A549 (cell line): ENCODE results near the gene IL6R.

ENCODE experiments used
- CBX2 ChIP-seq: fragments of 200-600 bp; sonication (generic); IDR thresholded peaks from 2 replicates; pipeline ENCODE4 v1.6.1; 2016; ENCODE audit warnings: low read depth, mild to moderate bottlenecking, borderline replicate concordance
- CBX8 ChIP-seq: fragments of 200-600 bp; sonication (generic); IDR thresholded peaks from 2 replicates; pipeline ENCODE4 v1.6.1; 2016
- CEBPB ChIP-seq, 2 experiments: fragments of >200 bp in 1 of 2; sonication (Bioruptor Twin) in 1 of 2; formaldehyde crosslinking in 1 of 2; IDR thresholded peaks; 2 replicates each; pipeline ENCODE4 v1.6.1; 2012 to 2016
- CTCF ChIP-seq: fragments of >200 bp; sonication (Bioruptor Twin); formaldehyde crosslinking; IDR thresholded peaks from 3 replicates; pipeline ENCODE4 v1.5.1; 2016
- ELK1 ChIP-seq: fragments of 150-350 bp; IDR thresholded peaks from 2 replicates; pipeline ENCODE4 v1.6.1; 2014; ENCODE audit warnings: low read depth, mild to moderate bottlenecking, low read length
- EP300 ChIP-seq, 2 experiments: fragments of >200 bp; sonication (Bioruptor Twin); formaldehyde crosslinking; IDR thresholded peaks; 2 replicates in 1 of 2; 3 replicates in 1 of 2; pipeline ENCODE4 v1.6.1; 2016 to 2017
- GATA3 ChIP-seq: IDR thresholded peaks from 2 replicates; pipeline ENCODE4 v1.6.1; 2012; ENCODE audit warnings: borderline replicate concordance
- NR3C1 ChIP-seq: fragments of >200 bp; sonication (Bioruptor Twin); formaldehyde crosslinking; IDR thresholded peaks from 3 replicates; pipeline ENCODE4 v1.6.1; 2017
- POLR2A ChIP-seq: IDR thresholded peaks from 2 replicates; pipeline ENCODE4 v1.6.1; 2012; ENCODE audit warnings: mild to moderate bottlenecking, low read length
- RCOR1 ChIP-seq: fragments of 150-350 bp; IDR thresholded peaks from 2 replicates; pipeline ENCODE4 v1.6.1; 2014; ENCODE audit warnings: antibody characterized with exemption, low read length, low read depth
- SREBF2 ChIP-seq: fragments of 450-650 bp; IDR thresholded peaks from 2 replicates; pipeline ENCODE4 v1.6.1; 2014; ENCODE audit warnings: mild to moderate bottlenecking, moderate library complexity
- TF ChIP-seq, protein P1 (sequence below): IDR thresholded peaks from 2 replicates; pipeline ENCODE4 v1.6.1; 2012
- TF ChIP-seq, protein P2 (sequence below): fragments of 250-450 bp; sonication (Bioruptor Pico); IDR thresholded peaks from 2 replicates; pipeline ENCODE4 v1.5.0; 2021; ENCODE audit warnings: mild to moderate bottlenecking, moderate library complexity, borderline replicate concordance

DNA sequence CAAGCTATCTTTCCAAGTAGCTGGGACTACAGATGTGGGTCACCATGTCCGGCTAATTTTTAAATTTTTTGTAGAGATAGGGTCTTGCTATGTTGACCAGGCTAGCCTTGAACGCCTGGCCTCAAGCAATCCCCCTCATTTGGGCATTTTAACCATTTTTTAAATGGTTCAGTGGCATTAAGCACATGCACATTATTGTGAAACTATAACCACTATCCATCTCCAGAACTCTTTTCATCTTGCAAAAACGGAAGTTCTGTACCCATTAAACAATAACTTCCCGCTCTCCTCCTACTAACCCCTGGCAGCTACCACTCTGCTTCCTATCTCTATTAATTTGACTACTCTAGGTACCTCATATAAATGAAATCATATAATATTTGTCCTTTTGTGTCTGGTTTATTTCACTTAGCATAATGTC is 4.8 kb upstream of the IL6R start:
- no peak for TF ChIP-seq CTCF
- no peak for TF ChIP-seq CBX8
- TF ChIP-seq RCOR1, result no peak
- TF ChIP-seq SREBF2, result no peak
- no peak for TF ChIP-seq POLR2A
- TF ChIP-seq, protein P1, sequence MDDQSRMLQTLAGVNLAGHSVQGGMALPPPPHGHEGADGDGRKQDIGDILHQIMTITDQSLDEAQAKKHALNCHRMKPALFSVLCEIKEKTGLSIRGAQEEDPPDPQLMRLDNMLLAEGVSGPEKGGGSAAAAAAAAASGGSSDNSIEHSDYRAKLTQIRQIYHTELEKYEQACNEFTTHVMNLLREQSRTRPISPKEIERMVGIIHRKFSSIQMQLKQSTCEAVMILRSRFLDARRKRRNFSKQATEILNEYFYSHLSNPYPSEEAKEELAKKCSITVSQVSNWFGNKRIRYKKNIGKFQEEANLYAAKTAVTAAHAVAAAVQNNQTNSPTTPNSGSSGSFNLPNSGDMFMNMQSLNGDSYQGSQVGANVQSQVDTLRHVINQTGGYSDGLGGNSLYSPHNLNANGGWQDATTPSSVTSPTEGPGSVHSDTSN, result no peak
- no peak for TF ChIP-seq CEBPB (IDR thresholded peaks at IDR 0.05)
- no peak for TF ChIP-seq GATA3
- no peak for TF ChIP-seq ELK1
- no peak for TF ChIP-seq NR3C1
- TF ChIP-seq, protein P2, sequence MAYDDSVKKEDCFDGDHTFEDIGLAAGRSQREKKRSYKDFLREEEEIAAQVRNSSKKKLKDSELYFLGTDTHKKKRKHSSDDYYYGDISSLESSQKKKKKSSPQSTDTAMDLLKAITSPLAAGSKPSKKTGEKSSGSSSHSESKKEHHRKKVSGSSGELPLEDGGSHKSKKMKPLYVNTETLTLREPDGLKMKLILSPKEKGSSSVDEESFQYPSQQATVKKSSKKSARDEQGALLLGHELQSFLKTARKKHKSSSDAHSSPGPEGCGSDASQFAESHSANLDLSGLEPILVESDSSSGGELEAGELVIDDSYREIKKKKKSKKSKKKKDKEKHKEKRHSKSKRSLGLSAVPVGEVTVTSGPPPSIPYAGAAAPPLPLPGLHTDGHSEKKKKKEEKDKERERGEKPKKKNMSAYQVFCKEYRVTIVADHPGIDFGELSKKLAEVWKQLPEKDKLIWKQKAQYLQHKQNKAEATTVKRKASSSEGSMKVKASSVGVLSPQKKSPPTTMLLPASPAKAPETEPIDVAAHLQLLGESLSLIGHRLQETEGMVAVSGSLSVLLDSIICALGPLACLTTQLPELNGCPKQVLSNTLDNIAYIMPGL, result no peak
- no peak for TF ChIP-seq CBX2
- no peak for TF ChIP-seq EP300 (IDR thresholded peaks at IDR 0.05)
